MG63 (cell line): Measurements from ENCODE around the gene SESN1. TPM values are rescaled to one million over a fixed set of nuclear protein-coding genes. Genes with fewer than 3 reads are reported as not detected.
"Not testable (repeated sequence)": the region's sequence is repeated elsewhere in the genome, so short reads cannot be mapped to it uniquely, and the experiment has no call there.

Source experiments
- DNase-seq: peaks from one replicate; pipeline ENCODE4 v3.0.0-alpha.2; 2020
- H3K27me3 ChIP-seq: fragments of 250-450 bp; sonication (Bioruptor Pico); 2 replicates; pipeline ENCODE4 v1.5.1; 2020; ENCODE audit warnings: mild to moderate bottlenecking, moderate library complexity
- H3K36me3 ChIP-seq: fragments of 250-450 bp; sonication (Bioruptor Pico); 2 replicates; pipeline ENCODE4 v1.5.1; 2020; ENCODE audit warnings: mild to moderate bottlenecking, moderate library complexity
- H3K4me3 ChIP-seq: fragments of 250-450 bp; sonication (Bioruptor Pico); 2 replicates; pipeline ENCODE4 v1.5.1; 2020; ENCODE audit warnings: mild to moderate bottlenecking, moderate library complexity
- H3K9me3 ChIP-seq: fragments of 250-450 bp; sonication (Bioruptor Pico); 2 replicates; pipeline ENCODE4 v1.5.1; 2020; ENCODE audit warnings: mild to moderate bottlenecking, moderate library complexity
- total RNA-seq: library from RNA; depleted of rRNA; stranded (reverse); fragments of >200 nt; shearing (Covaris generic); gene quantifications from 2 replicates; pipeline ENCODE4 v1.2.3, GENCODE V29; 2014; ENCODE audit warnings: low replicate concordance

Gene SESN1
- total RNA-seq, 1 experiment from 2014 or later = 6.1 TPM

GRCh38 chr6:109103942-109104341 lies 9.3 kb upstream of the SESN1 start:
- no peaks in the 10 kb centered on the region for H3K27me3 ChIP-seq
- no peak for DNase-seq
- H3K9me3 ChIP-seq = no peaks in the 10 kb centered on the region
- no peak overlapping the region for H3K4me3 ChIP-seq
- H3K36me3 ChIP-seq = peaks cover 19% of the 10 kb centered on the region

- Histone ChIP-seq H3K9me3 (no peaks in the 10 kb centered on the region), H3K4me3 (no peak overlapping the region), H3K36me3 (peaks cover 15% of the 10 kb centered on the region), H3K27me3 (no peaks in the 10 kb centered on the region)
- no peak for DNase-seq
Measured at GRCh38 chr6:109102762-109103161, 8.1 kb upstream of the SESN1 start.

GRCh38 chr6:109097661-109098060 lies 3.0 kb upstream of the SESN1 start:
- Histone ChIP-seq H3K36me3 (peaks cover 15% of the 10 kb centered on the region), H3K27me3 (no peaks in the 10 kb centered on the region), H3K4me3 (no peak overlapping the region), H3K9me3 (no peaks in the 10 kb centered on the region)
- no peak for DNase-seq

- peak overlapping the region; percentile 90 for H3K4me3 ChIP-seq
- no peaks in the 10 kb centered on the region for H3K27me3 ChIP-seq
- DNase-seq = no peak
Measured at GRCh38 chr6:109096208-109096607, 1.6 kb upstream of the SESN1 start.

GRCh38 chr6:109095835-109096084 lies 1.1 kb upstream of the SESN1 start:
- H3K4me3 ChIP-seq = peak overlapping the region; percentile 90
- H3K27me3 ChIP-seq = no peaks in the 10 kb centered on the region

More at GRCh38 chr6:109096208-109096607, 1.6 kb upstream of the SESN1 start:
- Histone ChIP-seq H3K36me3 (peaks cover 10% of the 10 kb centered on the region), H3K9me3 (no peaks in the 10 kb centered on the region)

GRCh38 chr6:109095036-109095834 lies 589 bp upstream of the SESN1 start, which contains the start of gene CEP57L1:
TSS of gene CEP57L1 (plus strand) at chr6:109095507. CDS start at chr6:109145222, 49,715 bp downstream.
- H3K4me3 ChIP-seq = peak within 1 kb of the TSS; percentile 90
- H3K36me3 ChIP-seq = peaks cover 5% of the 10 kb centered on the region
- H3K9me3 ChIP-seq = no peaks in the 10 kb centered on the region
- no peaks in the 10 kb centered on the region for H3K27me3 ChIP-seq
- DNase-seq = peak; percentile 98

More at GRCh38 chr6:109095835-109096084, 1.1 kb upstream of the SESN1 start:
- no peak for DNase-seq
- peaks cover 6% of the 10 kb centered on the region for H3K36me3 ChIP-seq
- H3K9me3 ChIP-seq = no peaks in the 10 kb centered on the region

GRCh38 chr6:109093732-109094415 lies 772 bp downstream of the SESN1 start:
- no peak for DNase-seq
- H3K9me3 ChIP-seq = no peaks in the 10 kb centered on the region
- H3K4me3 ChIP-seq = peak overlapping the region; percentile 90
- H3K27me3 ChIP-seq = no peaks in the 10 kb centered on the region
- no peaks in the 10 kb centered on the region for H3K36me3 ChIP-seq

- Histone ChIP-seq H3K27me3 (no peaks in the 10 kb centered on the region), H3K4me3 (peak overlapping the region; percentile 90), H3K36me3 (no peaks in the 10 kb centered on the region), H3K9me3 (no peaks in the 10 kb centered on the region)
- no peak for DNase-seq
Measured at GRCh38 chr6:109092074-109092473, 2.6 kb downstream of the SESN1 start.

- no peak for DNase-seq
- H3K36me3 ChIP-seq = no peaks in the 10 kb centered on the region
- peak overlapping the region; percentile 90 for H3K4me3 ChIP-seq
- no peaks in the 10 kb centered on the region for H3K9me3 ChIP-seq
- H3K27me3 ChIP-seq = no peaks in the 10 kb centered on the region
Measured at GRCh38 chr6:109091314-109092024, 3.2 kb downstream of the SESN1 start.

- H3K36me3 ChIP-seq = no peaks in the 10 kb centered on the region
- H3K9me3 ChIP-seq = no peaks in the 10 kb centered on the region
- H3K27me3 ChIP-seq = no peaks in the 10 kb centered on the region
- H3K4me3 ChIP-seq = no peak overlapping the region
- DNase-seq = no peak
Measured at GRCh38 chr6:109088995-109089394, 5.7 kb downstream of the SESN1 start.

GRCh38 chr6:109087661-109088264 lies 6.9 kb downstream of the SESN1 start:
- H3K27me3 ChIP-seq = no peaks in the 10 kb centered on the region
- DNase-seq = no peak
- H3K36me3 ChIP-seq = no peaks in the 10 kb centered on the region; the same call in 1 of the 2 replicates
- H3K4me3 ChIP-seq = no peak overlapping the region
- H3K9me3 ChIP-seq = no peaks in the 10 kb centered on the region

- H3K36me3 ChIP-seq, H3K4me3 ChIP-seq: not testable (repeated sequence)
- peak; percentile 77 for DNase-seq
Measured at GRCh38 chr6:109084146-109084545, 10.5 kb downstream of the SESN1 start.

GRCh38 chr6:109083657-109084056 lies 11.0 kb downstream of the SESN1 start:
- H3K9me3 ChIP-seq = no peaks in the 10 kb centered on the region
- H3K27me3 ChIP-seq = no peaks in the 10 kb centered on the region
- no peak for DNase-seq
- H3K36me3 ChIP-seq = no peaks in the 10 kb centered on the region; the same call in 1 of the 2 replicates
- no peak overlapping the region for H3K4me3 ChIP-seq

More at GRCh38 chr6:109084146-109084545, 10.5 kb downstream of the SESN1 start:
- not testable (repeated sequence) for H3K27me3 ChIP-seq, H3K9me3 ChIP-seq

- DNase-seq = peak; percentile 72
- no peak overlapping the region for H3K4me3 ChIP-seq
- no peaks in the 10 kb centered on the region; the same call in 1 of the 2 replicates for H3K36me3 ChIP-seq
- no peaks in the 10 kb centered on the region for H3K27me3 ChIP-seq
- H3K9me3 ChIP-seq = no peaks in the 10 kb centered on the region
Measured at GRCh38 chr6:109082188-109082577, 12.5 kb downstream of the SESN1 start.

- no peak overlapping the region for H3K4me3 ChIP-seq
- DNase-seq = no peak
- no peaks in the 10 kb centered on the region for H3K27me3 ChIP-seq
- H3K36me3 ChIP-seq = no peaks in the 10 kb centered on the region; the same call in 1 of the 2 replicates
- no peaks in the 10 kb centered on the region for H3K9me3 ChIP-seq
Measured at GRCh38 chr6:109081516-109082187, 13.0 kb downstream of the SESN1 start.

- H3K27me3 ChIP-seq = no peaks in the 10 kb centered on the region
- no peak overlapping the region for H3K4me3 ChIP-seq
- no peak for DNase-seq
Measured at GRCh38 chr6:109081026-109081425, 13.6 kb downstream of the SESN1 start.

More at GRCh38 chr6:109081026-109081425, 13.6 kb downstream of the SESN1 start:
- H3K36me3 ChIP-seq = no peaks in the 10 kb centered on the region; the same call in 1 of the 2 replicates
- H3K9me3 ChIP-seq = no peaks in the 10 kb centered on the region
